ENCODE data around the gene GBP1. TPM values are rescaled to one million over a fixed set of nuclear protein-coding genes. Genes with fewer than 3 reads are reported as not detected.

The GBP1 gene
- total and polyA plus RNA-seq, 2 donors (not counting 3 experiments of a cell fraction or from before 2014, with no cell fraction given): 11.6 to 28.0 TPM

DNA sequence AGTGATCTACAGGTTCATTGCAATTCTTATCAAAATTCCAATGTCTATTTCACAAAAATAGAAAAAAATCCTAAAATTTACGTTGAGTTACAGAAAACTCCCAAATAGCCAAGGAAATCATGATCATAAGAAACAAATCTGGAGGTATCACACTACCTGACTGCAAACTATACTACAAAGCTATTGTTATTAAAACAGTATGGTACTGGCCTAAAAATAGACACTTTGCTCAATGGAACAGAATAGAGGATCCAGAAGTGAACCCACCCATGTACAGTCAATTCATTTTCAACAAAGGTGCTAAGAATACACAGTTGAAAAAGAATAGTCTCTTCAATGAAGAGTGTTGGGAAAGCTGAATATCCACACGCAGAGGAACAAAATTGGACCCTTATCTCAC, 30.7 kb upstream of the GBP1 start:
- TF ChIP-seq FOS (IDR thresholded peaks at IDR 0.05; ENCODE audit: borderline replicate concordance, insufficient read depth, low read length) (no peak), JUN (IDR thresholded peaks at IDR 0.05; ENCODE audit: borderline replicate concordance, insufficient read depth, insufficient read length, low read depth) (no peak), POLR2AphosphoS5 (IDR thresholded peaks at IDR 0.05; ENCODE audit: insufficient read depth, low read depth, low read length) (no peak), MYC (IDR thresholded peaks at IDR 0.05; ENCODE audit: low read depth, low read length) (no peak), GATA2 (IDR thresholded peaks at IDR 0.05; ENCODE audit: insufficient read depth, insufficient read length, low read depth, low read length) (no peak), EZH2 (IDR thresholded peaks at IDR 0.05; ENCODE audit: borderline replicate concordance, low read depth, low read length, severe bottlenecking) (no peak), POLR2A (IDR thresholded peaks at IDR 0.05; ENCODE audit: low read depth, low read length) (no peak)
- TF ChIP-seq, protein P1, sequence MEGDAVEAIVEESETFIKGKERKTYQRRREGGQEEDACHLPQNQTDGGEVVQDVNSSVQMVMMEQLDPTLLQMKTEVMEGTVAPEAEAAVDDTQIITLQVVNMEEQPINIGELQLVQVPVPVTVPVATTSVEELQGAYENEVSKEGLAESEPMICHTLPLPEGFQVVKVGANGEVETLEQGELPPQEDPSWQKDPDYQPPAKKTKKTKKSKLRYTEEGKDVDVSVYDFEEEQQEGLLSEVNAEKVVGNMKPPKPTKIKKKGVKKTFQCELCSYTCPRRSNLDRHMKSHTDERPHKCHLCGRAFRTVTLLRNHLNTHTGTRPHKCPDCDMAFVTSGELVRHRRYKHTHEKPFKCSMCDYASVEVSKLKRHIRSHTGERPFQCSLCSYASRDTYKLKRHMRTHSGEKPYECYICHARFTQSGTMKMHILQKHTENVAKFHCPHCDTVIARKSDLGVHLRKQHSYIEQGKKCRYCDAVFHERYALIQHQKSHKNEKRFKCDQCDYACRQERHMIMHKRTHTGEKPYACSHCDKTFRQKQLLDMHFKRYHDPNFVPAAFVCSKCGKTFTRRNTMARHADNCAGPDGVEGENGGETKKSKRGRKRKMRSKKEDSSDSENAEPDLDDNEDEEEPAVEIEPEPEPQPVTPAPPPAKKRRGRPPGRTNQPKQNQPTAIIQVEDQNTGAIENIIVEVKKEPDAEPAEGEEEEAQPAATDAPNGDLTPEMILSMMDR (IDR thresholded peaks at IDR 0.05; ENCODE audit: extremely low read depth in 1 of 2, insufficient read depth in 1 of 2, low read depth in 1 of 2, low read length in 2 of 2): no peak
- TF ChIP-seq, protein P2, sequence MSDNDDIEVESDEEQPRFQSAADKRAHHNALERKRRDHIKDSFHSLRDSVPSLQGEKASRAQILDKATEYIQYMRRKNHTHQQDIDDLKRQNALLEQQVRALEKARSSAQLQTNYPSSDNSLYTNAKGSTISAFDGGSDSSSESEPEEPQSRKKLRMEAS (IDR thresholded peaks at IDR 0.05; ENCODE audit: insufficient read depth, insufficient read length): no peak
- ChIA-PET CTCF (interaction anchor here (1.1 kb wide), 1 partner anchor 10 kb away, joined by 6 read pairs; no protein-coding TSS in a partner anchor), POLR2A (no interaction called here)
- no peak overlapping the region for H3K27ac ChIP-seq (ENCODE audit: insufficient read depth, low read depth, low read length)
- no peaks in the 10 kb centered on the region for H3K27me3 ChIP-seq (ENCODE audit: control insufficient read depth in 2 of 2, insufficient read depth in 2 of 2, low read length in 2 of 2)
- H2AFZ ChIP-seq (ENCODE audit: low read depth, low read length): no peak overlapping the region
- no peak for FAIRE-seq
- H3K4me3 ChIP-seq (replicated peaks in 1 of 3; ENCODE audit: insufficient read depth in 1 of 3, low read depth in 1 of 3, low read length in 3 of 3): no peak overlapping the region
- no peaks in the 10 kb centered on the region for H3K9me1 ChIP-seq (replicated peaks; ENCODE audit: control insufficient read depth, extremely low read depth, insufficient read depth, low read length)
- intact Hi-C loops (cut with micrococcal nuclease) (no loop called here), dilution Hi-C loops (cut with MboI; ENCODE audit: extremely low pct_ligation_motif_present, low sequenced_read_pairs) (no loop called here)
- H3K4me1 ChIP-seq (ENCODE audit: control insufficient read depth, extremely low read depth, insufficient read depth, low read length): no peaks in the 10 kb centered on the region
- H3K79me2 ChIP-seq (ENCODE audit: control insufficient read depth, insufficient read depth, low read length): no peaks in the 10 kb centered on the region
- no TSS peak for BruUV-seq (replicated peaks)
- H3K4me2 ChIP-seq (ENCODE audit: insufficient read depth, low read length): no peak overlapping the region
- no peaks in the 10 kb centered on the region for H3K36me3 ChIP-seq (ENCODE audit: control insufficient read depth in 2 of 2, extremely low read depth in 1 of 2, insufficient read depth in 2 of 2, low read length in 2 of 2)
- H3K9me3 ChIP-seq (replicated peaks; ENCODE audit: control insufficient read depth, insufficient read depth, low read length): no peaks in the 10 kb centered on the region
- no peak overlapping the region for H3K9ac ChIP-seq (replicated peaks; ENCODE audit: extremely low read depth, insufficient read depth, low read length)
- DNase-seq (ENCODE audit: low read depth, low spot score): no peak
- H4K20me1 ChIP-seq (replicated peaks; ENCODE audit: control insufficient read depth, extremely low read depth, insufficient read depth, low read length): no peaks in the 10 kb centered on the region

Data from endothelial cell of umbilical vein (primary cell).